Measurements from ENCODE around the gene NID1. TPM values are rescaled to one million over a fixed set of nuclear protein-coding genes. Genes with fewer than 3 reads are reported as not detected.

Gene NID1
- total and polyA plus RNA-seq, 4 donors = 21.2 to 90.1 (median 55.2) TPM

DNA sequence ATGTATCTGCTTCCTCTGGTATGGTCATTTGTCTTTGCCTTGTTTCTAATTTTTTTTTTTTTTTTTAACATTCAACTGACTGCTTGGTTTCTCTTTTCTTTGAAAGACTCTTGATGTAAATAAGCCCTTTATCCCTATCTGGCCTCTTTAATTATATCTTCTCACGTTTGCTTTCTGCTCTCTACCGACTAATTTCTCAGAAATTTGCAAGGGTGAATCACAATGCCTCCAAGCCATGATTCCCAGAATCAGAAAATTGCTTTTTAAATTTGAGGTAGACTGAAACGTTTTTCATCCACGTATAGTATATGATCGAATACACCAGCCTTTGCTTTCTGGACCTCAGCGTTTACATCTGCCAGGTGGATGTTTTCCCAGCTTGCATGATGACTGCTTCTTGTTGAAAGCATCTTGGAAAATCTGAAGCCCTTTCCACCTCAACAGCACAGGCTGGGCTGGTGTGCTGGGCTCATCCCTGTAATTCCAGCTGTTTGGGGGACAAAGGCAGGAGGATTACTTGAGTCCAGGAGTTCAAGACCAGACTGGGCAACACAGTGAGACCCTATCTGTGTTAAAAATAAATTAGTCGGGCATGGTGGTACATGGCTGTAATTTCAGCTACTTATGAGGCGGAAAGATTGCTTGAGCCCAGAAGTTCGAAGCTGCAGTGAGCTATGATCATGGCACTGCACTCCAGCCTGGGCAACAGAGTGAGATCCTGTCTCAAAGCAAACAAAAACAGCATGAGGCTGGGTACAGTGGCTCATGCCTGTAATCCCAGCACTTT is 42.4 kb upstream of the NID1 start:
- Histone ChIP-seq H3K4me3 (ENCODE audit: low read depth in 1 of 3, low read length in 3 of 3) (no peak overlapping the region), H3K4me1 (ENCODE audit: control insufficient read depth in 4 of 4, insufficient read depth in 4 of 4, low read length in 3 of 4) (peaks cover 0 to 4% (median 2%) of the 10 kb centered on the region in 4 donors), H3K27ac (ENCODE audit: low read depth in 1 of 2, low read length in 2 of 2) (no peak overlapping the region), H3K27me3 (ENCODE audit: control insufficient read depth in 4 of 4, insufficient read depth in 4 of 4, low read length in 3 of 4) (no peaks in the 10 kb centered on the region), H3K9ac (ENCODE audit: low read depth in 1 of 2, low read length in 2 of 2) (no peak overlapping the region), H3K9me3 (ENCODE audit: control insufficient read depth in 4 of 4, low read length in 3 of 4) (no peaks in the 10 kb centered on the region), H3K36me3 (ENCODE audit: control insufficient read depth in 4 of 4, insufficient read depth in 3 of 4, low read depth in 1 of 4, low read length in 3 of 4) (no peaks in the 10 kb centered on the region)
- no peak for DNase-seq (ENCODE audit: low spot score)
- WGBS = 75% methylated on average over 9 of the region's 9 CpGs
- TF ChIP-seq, protein P1, sequence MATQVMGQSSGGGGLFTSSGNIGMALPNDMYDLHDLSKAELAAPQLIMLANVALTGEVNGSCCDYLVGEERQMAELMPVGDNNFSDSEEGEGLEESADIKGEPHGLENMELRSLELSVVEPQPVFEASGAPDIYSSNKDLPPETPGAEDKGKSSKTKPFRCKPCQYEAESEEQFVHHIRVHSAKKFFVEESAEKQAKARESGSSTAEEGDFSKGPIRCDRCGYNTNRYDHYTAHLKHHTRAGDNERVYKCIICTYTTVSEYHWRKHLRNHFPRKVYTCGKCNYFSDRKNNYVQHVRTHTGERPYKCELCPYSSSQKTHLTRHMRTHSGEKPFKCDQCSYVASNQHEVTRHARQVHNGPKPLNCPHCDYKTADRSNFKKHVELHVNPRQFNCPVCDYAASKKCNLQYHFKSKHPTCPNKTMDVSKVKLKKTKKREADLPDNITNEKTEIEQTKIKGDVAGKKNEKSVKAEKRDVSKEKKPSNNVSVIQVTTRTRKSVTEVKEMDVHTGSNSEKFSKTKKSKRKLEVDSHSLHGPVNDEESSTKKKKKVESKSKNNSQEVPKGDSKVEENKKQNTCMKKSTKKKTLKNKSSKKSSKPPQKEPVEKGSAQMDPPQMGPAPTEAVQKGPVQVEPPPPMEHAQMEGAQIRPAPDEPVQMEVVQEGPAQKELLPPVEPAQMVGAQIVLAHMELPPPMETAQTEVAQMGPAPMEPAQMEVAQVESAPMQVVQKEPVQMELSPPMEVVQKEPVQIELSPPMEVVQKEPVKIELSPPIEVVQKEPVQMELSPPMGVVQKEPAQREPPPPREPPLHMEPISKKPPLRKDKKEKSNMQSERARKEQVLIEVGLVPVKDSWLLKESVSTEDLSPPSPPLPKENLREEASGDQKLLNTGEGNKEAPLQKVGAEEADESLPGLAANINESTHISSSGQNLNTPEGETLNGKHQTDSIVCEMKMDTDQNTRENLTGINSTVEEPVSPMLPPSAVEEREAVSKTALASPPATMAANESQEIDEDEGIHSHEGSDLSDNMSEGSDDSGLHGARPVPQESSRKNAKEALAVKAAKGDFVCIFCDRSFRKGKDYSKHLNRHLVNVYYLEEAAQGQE (IDR thresholded peaks at IDR 0.05) = no peak
- no peak for TF ChIP-seq RAD21 (IDR thresholded peaks at IDR 0.05)
- TF ChIP-seq SP1 (IDR thresholded peaks at IDR 0.05) = no peak
- TF ChIP-seq JUND (IDR thresholded peaks at IDR 0.05) = no peak
- TF ChIP-seq, protein P2, sequence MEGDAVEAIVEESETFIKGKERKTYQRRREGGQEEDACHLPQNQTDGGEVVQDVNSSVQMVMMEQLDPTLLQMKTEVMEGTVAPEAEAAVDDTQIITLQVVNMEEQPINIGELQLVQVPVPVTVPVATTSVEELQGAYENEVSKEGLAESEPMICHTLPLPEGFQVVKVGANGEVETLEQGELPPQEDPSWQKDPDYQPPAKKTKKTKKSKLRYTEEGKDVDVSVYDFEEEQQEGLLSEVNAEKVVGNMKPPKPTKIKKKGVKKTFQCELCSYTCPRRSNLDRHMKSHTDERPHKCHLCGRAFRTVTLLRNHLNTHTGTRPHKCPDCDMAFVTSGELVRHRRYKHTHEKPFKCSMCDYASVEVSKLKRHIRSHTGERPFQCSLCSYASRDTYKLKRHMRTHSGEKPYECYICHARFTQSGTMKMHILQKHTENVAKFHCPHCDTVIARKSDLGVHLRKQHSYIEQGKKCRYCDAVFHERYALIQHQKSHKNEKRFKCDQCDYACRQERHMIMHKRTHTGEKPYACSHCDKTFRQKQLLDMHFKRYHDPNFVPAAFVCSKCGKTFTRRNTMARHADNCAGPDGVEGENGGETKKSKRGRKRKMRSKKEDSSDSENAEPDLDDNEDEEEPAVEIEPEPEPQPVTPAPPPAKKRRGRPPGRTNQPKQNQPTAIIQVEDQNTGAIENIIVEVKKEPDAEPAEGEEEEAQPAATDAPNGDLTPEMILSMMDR (IDR thresholded peaks at IDR 0.05; ENCODE audit: low read depth, low read length, missing input control) = no peak
- no peak for TF ChIP-seq HNF4A (conservative IDR thresholded peaks at IDR 0.05)
- no peak for TF ChIP-seq NR2F2 (IDR thresholded peaks at IDR 0.05)
- no peak for TF ChIP-seq RXRA (IDR thresholded peaks at IDR 0.05)
- no peak for TF ChIP-seq FOXA2 (IDR thresholded peaks at IDR 0.05)
- TF ChIP-seq HNF4G (IDR thresholded peaks at IDR 0.05) = no peak
- TF ChIP-seq ATF3 (IDR thresholded peaks at IDR 0.05) = no peak
- TF ChIP-seq, protein P3, sequence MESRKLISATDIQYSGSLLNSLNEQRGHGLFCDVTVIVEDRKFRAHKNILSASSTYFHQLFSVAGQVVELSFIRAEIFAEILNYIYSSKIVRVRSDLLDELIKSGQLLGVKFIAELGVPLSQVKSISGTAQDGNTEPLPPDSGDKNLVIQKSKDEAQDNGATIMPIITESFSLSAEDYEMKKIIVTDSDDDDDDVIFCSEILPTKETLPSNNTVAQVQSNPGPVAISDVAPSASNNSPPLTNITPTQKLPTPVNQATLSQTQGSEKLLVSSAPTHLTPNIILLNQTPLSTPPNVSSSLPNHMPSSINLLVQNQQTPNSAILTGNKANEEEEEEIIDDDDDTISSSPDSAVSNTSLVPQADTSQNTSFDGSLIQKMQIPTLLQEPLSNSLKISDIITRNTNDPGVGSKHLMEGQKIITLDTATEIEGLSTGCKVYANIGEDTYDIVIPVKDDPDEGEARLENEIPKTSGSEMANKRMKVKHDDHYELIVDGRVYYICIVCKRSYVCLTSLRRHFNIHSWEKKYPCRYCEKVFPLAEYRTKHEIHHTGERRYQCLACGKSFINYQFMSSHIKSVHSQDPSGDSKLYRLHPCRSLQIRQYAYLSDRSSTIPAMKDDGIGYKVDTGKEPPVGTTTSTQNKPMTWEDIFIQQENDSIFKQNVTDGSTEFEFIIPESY (IDR thresholded peaks at IDR 0.05) = no peak
- no peak for TF ChIP-seq GABPA (IDR thresholded peaks at IDR 0.05 in 1 of 2, conservative IDR thresholded peaks at IDR 0.05 in 1 of 2)
- TF ChIP-seq YY1 (IDR thresholded peaks at IDR 0.05) = no peak
- no peak for TF ChIP-seq MAX (IDR thresholded peaks at IDR 0.05)
